Activated B cell treated with CpG ODN at 0.5 μM for 24 hours (primary cell): ENCODE results near the gene SLC12A5. TPM values are rescaled to one million over a fixed set of nuclear protein-coding genes. Genes with fewer than 3 reads are reported as not detected.

Experiments used
- ATAC-seq: fragments of 200-7000 bp; cut with Tn5 transposase; one replicate; pipeline ENCODE4 v1.10.0; 2021; ENCODE audit warnings: low read depth, mild to moderate bottlenecking, moderate library complexity
- CTCF ChIA-PET: fragments of 350-600 bp; sonication (Branson Sonifier 250); formaldehyde crosslinking; loops from one replicate; lab custom pipeline; 2021; ENCODE audit warnings: antibody characterized with exemption; lab: Charles Lee
- POLR2A ChIA-PET: fragments of 350-600 bp; sonication (Branson Sonifier 250); formaldehyde crosslinking; loops from one replicate; lab custom pipeline; 2021; ENCODE audit warnings: antibody characterized with exemption; lab: Charles Lee
- DNase-seq: peaks from one replicate; pipeline ENCODE4 v3.0.0; 2022
- H3K27ac Mint-ChIP-seq: one replicate; pipeline ENCODE4 v1.8.0; 2020; ENCODE audit warnings: mixed read lengths
- H3K27me3 Mint-ChIP-seq: one replicate; pipeline ENCODE4 v1.8.0; 2021; ENCODE audit warnings: mixed read lengths
- H3K36me3 Mint-ChIP-seq: one replicate; pipeline ENCODE4 v1.8.0; 2021; ENCODE audit warnings: low read depth, mixed read lengths
- H3K4me1 Mint-ChIP-seq: one replicate; pipeline ENCODE4 v1.8.0; 2021; ENCODE audit warnings: mixed read lengths
- H3K4me3 Mint-ChIP-seq: one replicate; pipeline ENCODE4 v1.8.0; 2020; ENCODE audit warnings: mild to moderate bottlenecking, mixed read lengths
- H3K9me3 Mint-ChIP-seq: one replicate; pipeline ENCODE4 v1.8.0; 2020; ENCODE audit warnings: mixed read lengths
- CTCF ChIP-seq: fragments of 200-600 bp; IDR thresholded peaks from one replicate; pipeline ENCODE4 v1.8.0; 2022; ENCODE audit warnings: antibody characterized with exemption, mild to moderate bottlenecking
- intact Hi-C: fragments of 100-400 bp; cut with micrococcal nuclease; formaldehyde crosslinking; loops from one replicate; pipeline ENCODE4 v1.15.1; 2024
- total RNA-seq: library from RNA; stranded (reverse); gene quantifications from 2 replicates; pipeline ENCODE4 v1.2.3, GENCODE V29; 2022

Gene SLC12A5
- total RNA-seq, 1 donor from 2014 or later: not detected

GRCh38 chr20:46071573-46071972, 42.6 kb downstream of the SLC12A5 start:
- Mint-ChIP-seq H3K9me3 (no peaks in the 10 kb centered on the region), H3K36me3 (peaks cover 40% of the 10 kb centered on the region), H3K27ac (no peak overlapping the region), H3K4me3 (no peak overlapping the region), H3K27me3 (no peaks in the 10 kb centered on the region), H3K4me1 (peaks cover 2% of the 10 kb centered on the region)
- intact Hi-C loops: no loop called here
- ATAC-seq (no peak), DNase-seq (no peak)
- ChIA-PET POLR2A (no interaction called here), CTCF (no interaction called here)
- TF ChIP-seq CTCF: no peak

- no peak for TF ChIP-seq CTCF
- DNase-seq (no peak), ATAC-seq (no peak)
- H3K27ac Mint-ChIP-seq: no peak overlapping the region
- ChIA-PET POLR2A (interaction anchor here (0.5 kb wide), 1 partner anchor 194 kb away, joined by 3 read pairs; no protein-coding TSS in a partner anchor), CTCF (no interaction called here)
- intact Hi-C loops: no loop called here
- no peaks in the 10 kb centered on the region for H3K27me3 Mint-ChIP-seq
- no peak overlapping the region for H3K4me3 Mint-ChIP-seq
- peaks cover 42% of the 10 kb centered on the region for H3K36me3 Mint-ChIP-seq
- H3K9me3 Mint-ChIP-seq: no peaks in the 10 kb centered on the region
- H3K4me1 Mint-ChIP-seq: peaks cover 2% of the 10 kb centered on the region
Observed at GRCh38 chr20:46073024-46073423, 44.0 kb downstream of the SLC12A5 start.

GRCh38 chr20:46073443-46073842, 44.4 kb downstream of the SLC12A5 start:
- Mint-ChIP-seq H3K36me3 (peaks cover 42% of the 10 kb centered on the region), H3K9me3 (no peaks in the 10 kb centered on the region), H3K27me3 (no peaks in the 10 kb centered on the region), H3K4me1 (peaks cover 2% of the 10 kb centered on the region), H3K27ac (no peak overlapping the region), H3K4me3 (no peak overlapping the region)
- TF ChIP-seq CTCF: no peak
- DNase-seq (no peak), ATAC-seq (no peak)
- POLR2A ChIA-PET: no interaction called here
- intact Hi-C loops: no loop called here
- CTCF ChIA-PET: no interaction called here

- intact Hi-C loops: no loop called here
- no peak for DNase-seq
- Mint-ChIP-seq H3K9me3 (no peaks in the 10 kb centered on the region), H3K4me1 (peaks cover 2% of the 10 kb centered on the region), H3K27ac (no peak overlapping the region), H3K4me3 (no peak overlapping the region), H3K36me3 (peaks cover 45% of the 10 kb centered on the region), H3K27me3 (no peaks in the 10 kb centered on the region)
- POLR2A ChIA-PET: no interaction called here
- ATAC-seq: no peak
- TF ChIP-seq CTCF: no peak
- CTCF ChIA-PET: no interaction called here
Observed at GRCh38 chr20:46074006-46074405, 45.0 kb downstream of the SLC12A5 start.

- ATAC-seq (no peak), DNase-seq (no peak)
- Mint-ChIP-seq H3K9me3 (no peaks in the 10 kb centered on the region), H3K27me3 (no peaks in the 10 kb centered on the region), H3K4me3 (no peak overlapping the region), H3K36me3 (peaks cover 55% of the 10 kb centered on the region), H3K4me1 (peaks cover 10% of the 10 kb centered on the region), H3K27ac (no peak overlapping the region)
- no peak for TF ChIP-seq CTCF
- ChIA-PET POLR2A (no interaction called here), CTCF (interaction anchor here (0.7 kb wide), 1 partner anchor 8 kb away, joined by 3 read pairs; no protein-coding TSS in a partner anchor)
- intact Hi-C loops: no loop called here
Observed at GRCh38 chr20:46076806-46077205, 47.8 kb downstream of the SLC12A5 start.
